ENCODE results near the gene MARK1. TPM values are rescaled to one million over a fixed set of nuclear protein-coding genes. Genes with fewer than 3 reads are reported as not detected.

MARK1 gene
- total and polyA plus RNA-seq, 2 donors (not counting 1 experiment from before 2014, with no cell fraction given): 0.99 to 1.1 TPM

DNA sequence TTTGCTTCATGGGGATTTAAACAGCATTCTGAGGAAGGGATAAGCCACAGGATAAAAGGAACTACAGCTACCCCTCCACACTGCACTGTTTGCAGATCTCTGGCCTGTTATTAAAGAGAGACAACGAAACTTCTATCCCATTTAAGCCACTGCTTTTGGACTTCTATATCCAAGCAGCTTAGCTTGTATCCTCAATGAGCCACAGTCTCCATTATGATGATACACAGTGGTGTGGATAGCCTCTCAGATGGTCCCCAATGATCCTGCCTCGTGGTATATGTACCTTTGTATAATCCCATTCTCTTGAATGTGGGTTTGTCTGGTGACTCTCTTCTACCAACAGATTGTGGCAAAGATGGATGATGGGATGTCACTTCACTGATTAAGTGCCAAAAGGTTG, 36.0 kb upstream of the MARK1 start:
- Histone ChIP-seq H4K20me1 (ENCODE audit: control insufficient read depth, extremely low read depth, insufficient read depth, low read length) (no peaks in the 10 kb centered on the region), H3K9me3 (ENCODE audit: control insufficient read depth, insufficient read depth, low read depth, low read length) (no peaks in the 10 kb centered on the region), H3K4me1 (ENCODE audit: control insufficient read depth, extremely low read depth, insufficient read depth, low read length) (no peaks in the 10 kb centered on the region), H3K27me3 (ENCODE audit: control insufficient read depth, insufficient read depth, low read length) (no peaks in the 10 kb centered on the region), H3K27ac (ENCODE audit: insufficient read depth, low read length) (no peak overlapping the region), H2AFZ (ENCODE audit: low read length) (no peak overlapping the region), H3K4me3 (replicated peaks in 1 of 4; ENCODE audit: control extremely low read depth in 1 of 4, insufficient read depth in 1 of 4, low read depth in 3 of 4, low read length in 4 of 4) (no peak overlapping the region), H3K36me3 (ENCODE audit: control insufficient read depth, insufficient read depth, low read length) (no peaks in the 10 kb centered on the region), H3K79me2 (ENCODE audit: control insufficient read depth, insufficient read depth, low read length) (no peaks in the 10 kb centered on the region), H3K4me2 (ENCODE audit: extremely low read depth, insufficient read depth, low read length) (no peak overlapping the region), H3K9ac (ENCODE audit: insufficient read depth, low read length) (no peak overlapping the region)
- DNase-seq (ENCODE audit: low read depth in 2 of 2): no peak
- no peak for TF ChIP-seq EZH2 (IDR thresholded peaks at IDR 0.05; ENCODE audit: low read length, missing control alignments)
- TF ChIP-seq, protein P1, sequence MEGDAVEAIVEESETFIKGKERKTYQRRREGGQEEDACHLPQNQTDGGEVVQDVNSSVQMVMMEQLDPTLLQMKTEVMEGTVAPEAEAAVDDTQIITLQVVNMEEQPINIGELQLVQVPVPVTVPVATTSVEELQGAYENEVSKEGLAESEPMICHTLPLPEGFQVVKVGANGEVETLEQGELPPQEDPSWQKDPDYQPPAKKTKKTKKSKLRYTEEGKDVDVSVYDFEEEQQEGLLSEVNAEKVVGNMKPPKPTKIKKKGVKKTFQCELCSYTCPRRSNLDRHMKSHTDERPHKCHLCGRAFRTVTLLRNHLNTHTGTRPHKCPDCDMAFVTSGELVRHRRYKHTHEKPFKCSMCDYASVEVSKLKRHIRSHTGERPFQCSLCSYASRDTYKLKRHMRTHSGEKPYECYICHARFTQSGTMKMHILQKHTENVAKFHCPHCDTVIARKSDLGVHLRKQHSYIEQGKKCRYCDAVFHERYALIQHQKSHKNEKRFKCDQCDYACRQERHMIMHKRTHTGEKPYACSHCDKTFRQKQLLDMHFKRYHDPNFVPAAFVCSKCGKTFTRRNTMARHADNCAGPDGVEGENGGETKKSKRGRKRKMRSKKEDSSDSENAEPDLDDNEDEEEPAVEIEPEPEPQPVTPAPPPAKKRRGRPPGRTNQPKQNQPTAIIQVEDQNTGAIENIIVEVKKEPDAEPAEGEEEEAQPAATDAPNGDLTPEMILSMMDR (conservative IDR thresholded peaks at IDR 0.05 in 1 of 2, IDR thresholded peaks at IDR 0.05 in 1 of 2; ENCODE audit: low read depth in 1 of 2, low read length in 2 of 2): no peak

DNA sequence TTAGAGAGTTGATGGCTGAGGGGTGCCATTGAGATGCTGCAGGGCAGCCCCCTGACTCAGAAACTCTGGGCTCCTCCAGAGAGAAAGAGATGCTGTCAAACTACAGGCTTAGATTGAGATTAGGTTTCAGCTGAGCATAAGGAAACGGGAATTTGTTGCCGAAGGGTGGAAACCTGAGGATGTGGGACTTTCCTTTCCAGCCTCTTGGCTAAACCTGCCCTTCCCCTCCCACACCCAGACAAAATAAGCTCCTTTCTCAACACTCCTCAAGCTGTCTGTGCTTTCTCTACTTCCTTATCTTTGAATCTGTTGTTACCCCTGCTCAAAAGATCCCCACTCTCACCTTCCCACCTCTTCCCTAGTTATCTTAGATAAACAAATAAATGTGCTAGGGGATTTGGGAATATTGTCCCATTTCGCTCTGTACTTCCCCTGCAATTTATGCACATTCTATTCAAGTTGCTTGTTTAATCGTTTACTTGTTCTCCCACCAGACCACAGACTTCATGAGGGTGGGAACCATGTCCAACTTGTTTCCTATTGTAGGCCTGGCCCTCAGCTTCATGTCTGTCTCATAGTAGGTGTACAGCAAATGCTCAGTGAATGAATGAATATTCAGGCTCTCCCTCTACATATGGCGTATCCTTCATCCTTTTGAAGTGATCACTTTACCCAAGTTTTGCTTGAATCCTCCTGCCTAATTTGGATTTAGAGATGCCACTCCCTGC, 30.6 kb upstream of the MARK1 start:
- H3K27ac ChIP-seq (ENCODE audit: insufficient read depth, low read length): no peak overlapping the region
- H3K79me2 ChIP-seq (ENCODE audit: control insufficient read depth, insufficient read depth, low read length): no peaks in the 10 kb centered on the region
- TF ChIP-seq EZH2 (IDR thresholded peaks at IDR 0.05; ENCODE audit: low read length, missing control alignments): no peak
- TF ChIP-seq, protein P1 (conservative IDR thresholded peaks at IDR 0.05 in 1 of 2, IDR thresholded peaks at IDR 0.05 in 1 of 2; ENCODE audit: low read depth in 1 of 2, low read length in 2 of 2): no peak
- no peak overlapping the region for H3K9ac ChIP-seq (ENCODE audit: insufficient read depth, low read length)
- no peak overlapping the region for H2AFZ ChIP-seq (ENCODE audit: low read length)
- no peak for DNase-seq (ENCODE audit: low read depth in 2 of 2)
- H3K9me3 ChIP-seq (ENCODE audit: control insufficient read depth, insufficient read depth, low read depth, low read length): no peaks in the 10 kb centered on the region
- H3K27me3 ChIP-seq (ENCODE audit: control insufficient read depth, insufficient read depth, low read length): no peaks in the 10 kb centered on the region
- no peak overlapping the region for H3K4me2 ChIP-seq (ENCODE audit: extremely low read depth, insufficient read depth, low read length)
- H4K20me1 ChIP-seq (ENCODE audit: control insufficient read depth, extremely low read depth, insufficient read depth, low read length): no peaks in the 10 kb centered on the region
- H3K4me3 ChIP-seq (replicated peaks in 1 of 4; ENCODE audit: control extremely low read depth in 1 of 4, insufficient read depth in 1 of 4, low read depth in 3 of 4, low read length in 4 of 4): no peak overlapping the region
- no peaks in the 10 kb centered on the region for H3K36me3 ChIP-seq (ENCODE audit: control insufficient read depth, insufficient read depth, low read length)
- H3K4me1 ChIP-seq (ENCODE audit: control insufficient read depth, extremely low read depth, insufficient read depth, low read length): no peaks in the 10 kb centered on the region

DNA sequence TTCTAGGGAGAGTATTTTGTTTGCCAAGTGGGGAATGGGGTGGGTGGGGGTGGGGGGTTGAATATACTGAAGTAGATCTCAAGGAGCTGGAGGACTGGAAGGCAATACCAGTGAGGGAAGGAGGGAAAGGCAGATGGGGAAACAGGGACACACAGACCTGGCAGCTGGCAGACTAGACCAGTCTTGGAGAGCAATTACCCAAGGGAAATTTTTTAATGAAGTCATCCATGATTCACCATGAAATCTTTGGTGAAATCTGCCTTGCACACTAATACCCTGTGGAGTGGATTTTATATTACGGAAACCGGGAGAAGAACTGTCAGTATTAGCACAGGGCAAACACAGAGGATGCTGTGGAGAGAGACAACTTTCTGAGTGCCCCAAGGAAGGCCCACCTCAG, 29.7 kb upstream of the MARK1 start:
- Histone ChIP-seq H4K20me1 (ENCODE audit: control insufficient read depth, extremely low read depth, insufficient read depth, low read length) (no peaks in the 10 kb centered on the region), H3K27ac (ENCODE audit: insufficient read depth, low read length) (no peak overlapping the region)
- peak in 1 of 2 donors; percentile 5 for DNase-seq (ENCODE audit: low read depth in 2 of 2)

More for the DNA sequence above, 29.7 kb upstream of the MARK1 start:
- H3K27me3 ChIP-seq (ENCODE audit: control insufficient read depth, insufficient read depth, low read length): no peaks in the 10 kb centered on the region
- H3K79me2 ChIP-seq (ENCODE audit: control insufficient read depth, insufficient read depth, low read length): no peaks in the 10 kb centered on the region
- no peak overlapping the region for H3K9ac ChIP-seq (ENCODE audit: insufficient read depth, low read length)
- no peaks in the 10 kb centered on the region for H3K4me1 ChIP-seq (ENCODE audit: control insufficient read depth, extremely low read depth, insufficient read depth, low read length)
- no peak overlapping the region for H2AFZ ChIP-seq (ENCODE audit: low read length)
- no peaks in the 10 kb centered on the region for H3K36me3 ChIP-seq (ENCODE audit: control insufficient read depth, insufficient read depth, low read length)
- H3K4me2 ChIP-seq (ENCODE audit: extremely low read depth, insufficient read depth, low read length): no peak overlapping the region
- no peak for TF ChIP-seq EZH2 (IDR thresholded peaks at IDR 0.05; ENCODE audit: low read length, missing control alignments)
- TF ChIP-seq, protein P1 (conservative IDR thresholded peaks at IDR 0.05 in 1 of 2, IDR thresholded peaks at IDR 0.05 in 1 of 2; ENCODE audit: low read depth in 1 of 2, low read length in 2 of 2): no peak
- H3K4me3 ChIP-seq (replicated peaks in 1 of 4; ENCODE audit: control extremely low read depth in 1 of 4, insufficient read depth in 1 of 4, low read depth in 3 of 4, low read length in 4 of 4): no peak overlapping the region
- H3K9me3 ChIP-seq (ENCODE audit: control insufficient read depth, insufficient read depth, low read depth, low read length): no peaks in the 10 kb centered on the region
